Thyroid gland (tissue), 4 donors: ENCODE results near the gene OGFOD3. TPM values are rescaled to one million over a fixed set of nuclear protein-coding genes. Genes with fewer than 3 reads are reported as not detected.

Source experiments
- DNase-seq, 2 donors: peaks; one replicate each; pipeline ENCODE4 v3.0.0-alpha.2; 2019
- H3K27ac ChIP-seq, 3 donors: fragments of 200-600 bp; sonication (generic); 1 replicate in 2 of 3; 2 replicates in 1 of 3; pipeline ENCODE4 v1.5.1; 2016 to 2019; ENCODE audit warnings: mild to moderate bottlenecking in 1 of 3, moderate library complexity in 1 of 3
- H3K27me3 ChIP-seq: fragments of 200-600 bp; sonication (generic); one replicate; pipeline ENCODE4 v1.5.1; 2019
- H3K36me3 ChIP-seq, 2 donors: fragments of 200-600 bp; sonication (generic); one replicate each; pipeline ENCODE4 v1.5.1; 2016 to 2019
- H3K4me1 ChIP-seq, 2 donors: fragments of 200-600 bp; sonication (generic); one replicate each; pipeline ENCODE4 v1.5.1; 2017 to 2019
- H3K4me3 ChIP-seq, 3 donors: fragments of 200-600 bp; sonication (generic); replicated peaks in 1 of 3; 1 replicate in 2 of 3; 2 replicates in 1 of 3; pipeline ENCODE4 v1.5.1; 2016; ENCODE audit warnings: mild to moderate bottlenecking in 1 of 3
- H3K9me3 ChIP-seq: fragments of 200-600 bp; sonication (generic); one replicate; pipeline ENCODE4 v1.5.1; 2017
- POLR2A ChIP-seq, 2 donors: fragments of 450-650 bp; IDR thresholded peaks; one replicate each; pipeline ENCODE4 v1.6.1; 2017; ENCODE audit warnings: antibody characterized with exemption in 2 of 2, mild to moderate bottlenecking in 2 of 2, moderate library complexity in 1 of 2
- WGBS, 2 donors: methylation state at CpG; one replicate each; pipeline ENCODE4 v1.1.5; 2017; 5-methylcytosine and 5-hydroxymethylcytosine counted together
- intact Hi-C: fragments of 100-400 bp; cut with DNase I; formaldehyde crosslinking; loops from one replicate; pipeline ENCODE4 v1.15.1; 2023
- total RNA-seq, 4 donors: library from RNA; depleted of rRNA; stranded (reverse); fragments of >200 nt; gene quantifications; one replicate each; pipeline ENCODE4 v1.2.3, GENCODE V29; 2016
- TF ChIP-seq, protein P1 (sequence below), 6 experiments: fragments of 200-600 bp in 3 of 6; fragments of 450-650 bp in 3 of 6; sonication (generic) in 3 of 6; IDR thresholded peaks; one replicate each; pipeline ENCODE4 v1.5.1; 2016 to 2019; ENCODE audit warnings: antibody characterized with exemption in 6 of 6, mild to moderate bottlenecking in 2 of 6, inconsistent platforms in 1 of 6, moderate library complexity in 1 of 6

The OGFOD3 gene
- total RNA-seq, 4 donors from 2014 or later, result 46.5 to 57.5 (median 55.1) TPM

DNA sequence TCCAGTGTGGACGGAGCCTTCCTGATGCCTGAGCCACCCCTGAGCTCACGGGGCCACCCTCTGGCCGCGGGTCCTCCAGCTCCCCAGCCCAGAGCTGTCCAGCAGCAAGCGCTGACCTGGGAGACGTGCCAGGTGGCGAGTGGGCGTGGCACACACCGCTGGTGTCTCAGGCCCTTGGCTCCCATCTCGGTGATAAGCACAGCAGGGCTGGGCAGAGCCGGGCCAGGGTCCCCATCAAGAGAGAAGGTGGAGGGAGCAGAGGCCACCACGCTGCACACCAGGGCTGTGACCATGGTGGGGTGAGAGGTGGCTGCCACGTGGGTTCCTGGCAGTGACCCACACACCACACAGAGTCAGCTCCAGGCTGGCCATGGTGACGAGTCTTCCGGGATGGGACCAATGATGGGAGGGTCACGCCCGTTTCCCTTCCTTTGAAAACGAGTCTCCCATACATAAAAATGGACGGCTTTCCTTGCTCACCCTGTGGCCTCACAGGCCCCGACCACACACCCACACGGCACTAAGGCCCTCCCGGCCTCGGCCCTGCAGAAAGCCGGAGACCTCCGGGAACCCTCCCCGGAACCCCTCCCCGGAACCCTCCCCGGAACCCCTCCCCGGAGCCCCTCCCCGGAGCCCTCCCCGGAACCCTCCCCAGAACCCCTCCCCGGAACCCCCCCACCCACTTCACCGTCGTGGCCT lies 30.0 kb downstream of the OGFOD3 start:
- H3K27me3 ChIP-seq, result no peaks in the 10 kb centered on the region
- intact Hi-C loops, result no loop called here
- WGBS, 2 donors, result 73 to 74% methylated on average over 17 to 32 of the region's 34 CpGs
- peaks cover 4 to 8% of the 10 kb centered on the region in 2 donors for H3K36me3 ChIP-seq
- DNase-seq, result peak; percentile 34 to 39
- no peak overlapping the region for H3K27ac ChIP-seq
- H3K4me1 ChIP-seq, result peaks cover 3 to 13% of the 10 kb centered on the region in 2 donors
- TF ChIP-seq, protein P1, sequence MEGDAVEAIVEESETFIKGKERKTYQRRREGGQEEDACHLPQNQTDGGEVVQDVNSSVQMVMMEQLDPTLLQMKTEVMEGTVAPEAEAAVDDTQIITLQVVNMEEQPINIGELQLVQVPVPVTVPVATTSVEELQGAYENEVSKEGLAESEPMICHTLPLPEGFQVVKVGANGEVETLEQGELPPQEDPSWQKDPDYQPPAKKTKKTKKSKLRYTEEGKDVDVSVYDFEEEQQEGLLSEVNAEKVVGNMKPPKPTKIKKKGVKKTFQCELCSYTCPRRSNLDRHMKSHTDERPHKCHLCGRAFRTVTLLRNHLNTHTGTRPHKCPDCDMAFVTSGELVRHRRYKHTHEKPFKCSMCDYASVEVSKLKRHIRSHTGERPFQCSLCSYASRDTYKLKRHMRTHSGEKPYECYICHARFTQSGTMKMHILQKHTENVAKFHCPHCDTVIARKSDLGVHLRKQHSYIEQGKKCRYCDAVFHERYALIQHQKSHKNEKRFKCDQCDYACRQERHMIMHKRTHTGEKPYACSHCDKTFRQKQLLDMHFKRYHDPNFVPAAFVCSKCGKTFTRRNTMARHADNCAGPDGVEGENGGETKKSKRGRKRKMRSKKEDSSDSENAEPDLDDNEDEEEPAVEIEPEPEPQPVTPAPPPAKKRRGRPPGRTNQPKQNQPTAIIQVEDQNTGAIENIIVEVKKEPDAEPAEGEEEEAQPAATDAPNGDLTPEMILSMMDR (IDR thresholded peaks at IDR 0.05), result no peak
- TF ChIP-seq POLR2A (IDR thresholded peaks at IDR 0.05), result no peak
- no peaks in the 10 kb centered on the region for H3K9me3 ChIP-seq
- H3K4me3 ChIP-seq, result no peak overlapping the region

GRCh38 chr17:82387705-82388106 lies 30.7 kb downstream of the OGFOD3 start:
- WGBS, 2 donors, result 71 to 88% methylated on average over 3 of the region's 3 CpGs
- DNase-seq, result no peak
- H3K4me3 ChIP-seq, result no peak overlapping the region
- H3K4me1 ChIP-seq, result peaks cover 3 to 13% of the 10 kb centered on the region in 2 donors
- H3K27me3 ChIP-seq, result no peaks in the 10 kb centered on the region
- peaks cover 0 to 8% of the 10 kb centered on the region in 2 donors for H3K36me3 ChIP-seq
- no peak overlapping the region for H3K27ac ChIP-seq
- intact Hi-C loops, result no loop called here
- TF ChIP-seq, protein P1 (IDR thresholded peaks at IDR 0.05), result no peak
- TF ChIP-seq POLR2A (IDR thresholded peaks at IDR 0.05), result no peak
- no peaks in the 10 kb centered on the region for H3K9me3 ChIP-seq

GRCh38 chr17:82386881-82387704 lies 31.3 kb downstream of the OGFOD3 start:
- intact Hi-C loops, result no loop called here
- no peaks in the 10 kb centered on the region for H3K27me3 ChIP-seq
- H3K4me3 ChIP-seq, result no peak overlapping the region
- DNase-seq, result no peak
- H3K36me3 ChIP-seq, result peaks cover 0 to 3% of the 10 kb centered on the region in 2 donors
- no peak for TF ChIP-seq POLR2A (IDR thresholded peaks at IDR 0.05)
- TF ChIP-seq, protein P1 (IDR thresholded peaks at IDR 0.05), result no peak
- WGBS, 2 donors, result 70 to 74% methylated on average over 20 to 28 of the region's 38 CpGs
- H3K27ac ChIP-seq, result no peak overlapping the region
- H3K4me1 ChIP-seq, result peaks cover 3 to 13% of the 10 kb centered on the region in 2 donors
- no peaks in the 10 kb centered on the region for H3K9me3 ChIP-seq

DNA sequence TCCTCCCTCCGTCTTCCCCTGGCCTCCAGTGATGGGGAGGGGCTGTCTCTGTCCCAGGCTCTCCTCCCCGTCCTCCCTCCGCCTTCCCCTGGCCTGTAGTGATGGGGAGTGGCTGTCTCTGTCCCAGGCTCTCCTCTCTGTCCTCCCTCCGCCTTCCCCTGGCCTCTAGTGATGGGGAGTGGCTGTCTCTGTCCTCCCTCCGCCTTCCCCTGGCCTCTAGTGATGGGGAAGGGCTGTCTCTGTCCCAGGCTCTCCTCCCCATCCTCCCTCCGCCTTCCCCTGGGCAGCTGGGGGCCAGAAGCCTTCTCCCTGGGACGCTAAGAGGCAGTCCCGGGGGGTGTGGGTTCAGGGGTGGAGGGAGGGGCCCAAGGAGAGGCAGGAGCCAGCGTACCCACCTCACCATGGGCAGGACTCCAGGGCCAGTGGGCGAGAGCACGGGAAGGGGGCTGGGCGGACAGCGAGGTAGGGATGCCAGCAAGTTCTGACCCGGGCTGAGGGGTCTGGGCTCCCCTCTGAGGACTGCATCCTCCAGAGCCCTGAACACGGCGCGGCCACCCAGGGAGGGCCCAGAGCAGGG lies 32.0 kb downstream of the OGFOD3 start:
- H3K27ac ChIP-seq, result no peak overlapping the region

More for the DNA sequence above, 32.0 kb downstream of the OGFOD3 start:
- TF ChIP-seq, protein P1 (IDR thresholded peaks at IDR 0.05), result no peak
- no peak for TF ChIP-seq POLR2A (IDR thresholded peaks at IDR 0.05)
- no peaks in the 10 kb centered on the region for H3K36me3 ChIP-seq
- no peaks in the 10 kb centered on the region for H3K9me3 ChIP-seq
- DNase-seq, result no peak
- H3K4me1 ChIP-seq, result peaks cover 3 to 13% of the 10 kb centered on the region in 2 donors
- WGBS, 2 donors, result 49 to 53% methylated on average over 8 to 13 of the region's 17 CpGs
- no peak overlapping the region for H3K4me3 ChIP-seq
- no peaks in the 10 kb centered on the region for H3K27me3 ChIP-seq
- intact Hi-C loops, result no loop called here
